Nephron progenitor cell (in vitro differentiated cells): ENCODE data around the gene MINDY4.
A peak's percentile ranks its signal among the peaks of the same experiment; 100 is the strongest.

Source experiments
- DNase-seq: peaks from one replicate; pipeline ENCODE4 v3.0.0; 2021
- H3K27ac Mint-ChIP-seq: 2 replicates; pipeline ENCODE4 v1.8.0; 2021; ENCODE audit warnings: mild to moderate bottlenecking, moderate library complexity, mixed read lengths
- H3K27me3 Mint-ChIP-seq: 2 replicates; pipeline ENCODE4 v1.8.0; 2021; ENCODE audit warnings: mild to moderate bottlenecking, low read depth, mixed read lengths; ENCODE audit not compliant: poor library complexity
- H3K36me3 Mint-ChIP-seq: 2 replicates; pipeline ENCODE4 v1.8.0; 2021; ENCODE audit warnings: low read depth, mixed read lengths
- H3K4me1 Mint-ChIP-seq: 2 replicates; pipeline ENCODE4 v1.8.0; 2021; ENCODE audit warnings: mixed read lengths
- H3K4me3 Mint-ChIP-seq: 2 replicates; pipeline ENCODE4 v1.8.0; 2021; ENCODE audit warnings: mild to moderate bottlenecking, moderate library complexity, mixed read lengths
- H3K9me3 Mint-ChIP-seq: 2 replicates; pipeline ENCODE4 v1.8.0; 2021; ENCODE audit warnings: mild to moderate bottlenecking, moderate library complexity, mixed read lengths
- TF ChIP-seq, protein P1 (sequence below): fragments of 200-600 bp; sonication (generic); IDR thresholded peaks from 2 replicates; pipeline ENCODE4 v1.5.0; 2021; ENCODE audit warnings: antibody characterized with exemption

The MINDY4 gene

DNA sequence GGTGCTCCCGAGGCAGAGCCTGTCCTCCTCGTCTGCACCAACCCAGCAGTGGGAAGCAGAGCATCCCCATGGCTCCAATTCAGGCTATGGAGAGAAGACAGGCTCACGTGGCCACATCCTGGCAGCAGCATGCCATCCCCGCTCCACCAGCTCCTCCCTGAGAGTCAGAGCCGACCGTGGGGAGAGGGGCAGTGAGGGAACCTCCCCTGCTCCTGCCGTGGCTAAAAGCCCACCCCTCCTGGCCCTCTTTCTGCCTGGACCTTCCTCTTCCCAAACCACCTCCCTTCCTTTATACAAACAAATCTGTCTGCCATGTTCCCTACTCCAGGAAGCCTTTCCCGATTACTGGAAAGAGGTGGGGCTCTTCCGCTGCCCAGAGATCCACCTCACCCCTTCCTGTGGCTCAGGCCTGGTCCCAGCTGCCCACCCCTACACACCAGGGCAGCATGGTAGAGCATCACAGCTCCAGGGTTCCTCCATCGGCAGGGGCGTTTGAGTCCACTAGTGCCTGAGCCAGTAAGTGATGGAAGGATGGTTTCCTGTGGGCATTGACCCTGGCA is 129.7 kb downstream of the MINDY4 start:
- H3K9me3 Mint-ChIP-seq, result no peaks in the 10 kb centered on the region
- TF ChIP-seq, protein P1, sequence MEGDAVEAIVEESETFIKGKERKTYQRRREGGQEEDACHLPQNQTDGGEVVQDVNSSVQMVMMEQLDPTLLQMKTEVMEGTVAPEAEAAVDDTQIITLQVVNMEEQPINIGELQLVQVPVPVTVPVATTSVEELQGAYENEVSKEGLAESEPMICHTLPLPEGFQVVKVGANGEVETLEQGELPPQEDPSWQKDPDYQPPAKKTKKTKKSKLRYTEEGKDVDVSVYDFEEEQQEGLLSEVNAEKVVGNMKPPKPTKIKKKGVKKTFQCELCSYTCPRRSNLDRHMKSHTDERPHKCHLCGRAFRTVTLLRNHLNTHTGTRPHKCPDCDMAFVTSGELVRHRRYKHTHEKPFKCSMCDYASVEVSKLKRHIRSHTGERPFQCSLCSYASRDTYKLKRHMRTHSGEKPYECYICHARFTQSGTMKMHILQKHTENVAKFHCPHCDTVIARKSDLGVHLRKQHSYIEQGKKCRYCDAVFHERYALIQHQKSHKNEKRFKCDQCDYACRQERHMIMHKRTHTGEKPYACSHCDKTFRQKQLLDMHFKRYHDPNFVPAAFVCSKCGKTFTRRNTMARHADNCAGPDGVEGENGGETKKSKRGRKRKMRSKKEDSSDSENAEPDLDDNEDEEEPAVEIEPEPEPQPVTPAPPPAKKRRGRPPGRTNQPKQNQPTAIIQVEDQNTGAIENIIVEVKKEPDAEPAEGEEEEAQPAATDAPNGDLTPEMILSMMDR, result no peak
- no peak overlapping the region for H3K4me3 Mint-ChIP-seq
- no peak overlapping the region for H3K27ac Mint-ChIP-seq
- DNase-seq, result no peak
- H3K4me1 Mint-ChIP-seq, result peaks cover 27% of the 10 kb centered on the region
- H3K36me3 Mint-ChIP-seq, result no peaks in the 10 kb centered on the region
- no peaks in the 10 kb centered on the region for H3K27me3 Mint-ChIP-seq

DNA sequence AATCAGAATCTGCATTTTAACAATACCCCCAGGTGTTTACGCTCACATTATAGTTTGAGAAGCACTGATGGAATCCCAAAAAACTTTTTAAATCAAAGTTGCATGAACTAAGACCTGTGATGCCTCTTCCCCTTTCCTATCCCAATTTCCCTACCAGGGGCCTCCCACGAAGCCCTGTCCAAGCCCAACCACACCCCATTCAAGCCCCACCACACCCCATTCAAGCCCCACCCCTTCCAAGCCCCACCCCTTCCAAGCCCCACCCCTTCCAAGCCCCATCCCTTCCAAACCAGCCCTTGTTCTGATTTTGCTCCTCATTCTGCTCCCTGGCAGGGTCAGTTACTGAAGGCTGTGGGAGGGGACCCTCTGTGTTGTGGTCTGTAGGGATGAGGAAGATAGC is 130.6 kb downstream of the MINDY4 start:
- no peak for DNase-seq
- Mint-ChIP-seq H3K4me1 (peaks cover 23% of the 10 kb centered on the region), H3K27ac (no peak overlapping the region), H3K36me3 (no peaks in the 10 kb centered on the region), H3K4me3 (no peak overlapping the region), H3K9me3 (no peaks in the 10 kb centered on the region), H3K27me3 (no peaks in the 10 kb centered on the region)
- TF ChIP-seq, protein P1, result no peak

DNA sequence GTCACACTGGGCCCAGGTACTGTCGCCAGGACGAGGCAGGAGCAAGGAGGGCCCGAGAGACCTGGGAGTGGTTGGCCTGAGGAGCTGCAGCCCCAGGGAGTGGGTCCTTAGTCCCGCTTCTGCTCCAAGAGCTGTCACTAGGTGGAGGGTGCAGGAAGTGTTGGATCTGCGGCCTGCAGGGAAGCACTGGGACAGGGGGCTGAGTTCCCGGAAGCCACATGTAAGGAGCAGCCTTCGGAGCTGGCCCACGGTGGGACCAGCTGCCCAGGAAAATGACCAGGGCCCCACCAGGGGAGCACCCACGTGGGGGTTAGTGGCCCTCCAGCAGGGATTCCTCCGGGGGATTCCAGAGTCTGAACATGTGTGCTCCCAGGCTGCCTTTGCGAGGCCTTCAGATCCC is 131.2 kb downstream of the MINDY4 start:
- H3K27ac Mint-ChIP-seq, result no peak overlapping the region
- H3K4me3 Mint-ChIP-seq, result no peak overlapping the region
- H3K4me1 Mint-ChIP-seq, result peaks cover 22% of the 10 kb centered on the region
- TF ChIP-seq, protein P1, result no peak
- no peaks in the 10 kb centered on the region for H3K27me3 Mint-ChIP-seq
- DNase-seq, result no peak
- no peaks in the 10 kb centered on the region for H3K36me3 Mint-ChIP-seq
- no peaks in the 10 kb centered on the region for H3K9me3 Mint-ChIP-seq

DNA sequence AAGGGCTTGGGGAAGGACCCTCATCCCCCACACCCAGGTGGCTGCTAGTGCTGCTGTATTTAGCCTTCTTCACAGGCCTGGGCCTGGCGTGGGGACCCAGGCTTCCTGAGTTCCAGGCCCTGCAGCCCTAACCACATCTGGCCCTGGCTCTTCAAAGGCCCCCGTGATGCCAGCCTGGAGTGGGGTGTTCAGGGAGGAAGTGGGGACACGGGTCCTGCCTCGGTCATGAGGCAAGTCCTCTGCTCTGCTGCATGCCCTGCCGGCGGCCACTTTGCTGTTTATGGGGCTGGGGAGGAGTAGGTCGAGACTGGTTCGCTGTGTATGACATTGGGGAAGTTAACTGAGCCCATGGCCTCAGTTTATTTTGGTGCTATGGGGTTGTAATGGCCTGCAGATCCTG is 131.9 kb downstream of the MINDY4 start:
- Mint-ChIP-seq H3K27ac (peak overlapping the region; percentile 39), H3K4me3 (no peak overlapping the region), H3K36me3 (no peaks in the 10 kb centered on the region)

DNA sequence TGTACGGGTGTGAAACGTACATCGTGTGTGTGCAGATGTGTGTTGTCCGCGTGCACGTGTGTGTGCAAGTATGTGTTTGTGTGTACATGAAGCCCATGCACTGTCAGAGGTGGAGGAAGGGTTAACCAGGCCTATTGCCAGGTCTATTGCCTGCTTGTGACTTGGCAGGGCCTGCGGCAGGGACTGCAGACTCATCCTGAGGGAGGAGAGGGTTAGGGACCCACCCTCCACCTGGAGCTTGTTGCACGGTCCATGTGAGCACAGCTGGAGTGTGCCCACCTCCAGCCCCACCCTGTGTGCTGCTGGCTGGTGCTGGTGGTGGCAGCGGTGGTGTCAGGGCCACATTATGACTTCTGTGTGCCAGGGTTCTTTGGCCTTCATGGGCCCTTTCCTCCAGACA is 133.3 kb downstream of the MINDY4 start:
- Mint-ChIP-seq H3K4me1 (peaks cover 16% of the 10 kb centered on the region), H3K9me3 (no peaks in the 10 kb centered on the region), H3K27ac (no peak overlapping the region), H3K4me3 (no peak overlapping the region), H3K27me3 (no peaks in the 10 kb centered on the region), H3K36me3 (no peaks in the 10 kb centered on the region)
- TF ChIP-seq, protein P1, result no peak
- no peak for DNase-seq

More for the DNA sequence above, 131.9 kb downstream of the MINDY4 start:
- H3K4me1 Mint-ChIP-seq, result peaks cover 16% of the 10 kb centered on the region
- H3K9me3 Mint-ChIP-seq, result no peaks in the 10 kb centered on the region
- TF ChIP-seq, protein P1, result no peak
- no peak for DNase-seq
- H3K27me3 Mint-ChIP-seq, result no peaks in the 10 kb centered on the region
